ENCODE data around the gene PCDH15. TPM values are rescaled to one million over a fixed set of nuclear protein-coding genes. Genes with fewer than 3 reads are reported as not detected.

PCDH15 gene
- total RNA-seq, 1 experiment from 2014 or later, result 0.61 TPM

- Mint-ChIP-seq H3K4me3 (no peak overlapping the region), H3K4me1 (peaks cover 0 to 2% of the 10 kb centered on the region in 2 experiments; a peak in 1 of 4 replicates), H3K27me3 (ENCODE audit: low read depth) (no peaks in the 10 kb centered on the region), H3K27ac (no peak overlapping the region), H3K36me3 (ENCODE audit: insufficient read depth in 1 of 3, low read depth in 3 of 3) (peaks cover 0 to 5% (median 0%) of the 10 kb centered on the region in 3 experiments; a peak in 4 of 7 replicates), H3K9me3 (peaks cover 3 to 8% of the 10 kb centered on the region in 2 experiments; a peak in 4 of 5 replicates)
- H3K23me2 ChIP-seq (ENCODE audit: insufficient read length, low read depth, low read length, poor library complexity, severe bottlenecking), result no peaks in the 10 kb centered on the region
- no peak overlapping the region for H4K5ac ChIP-seq (ENCODE audit: insufficient read length, low read depth, low read length)
- WGBS (ENCODE audit: extremely low coverage, insufficient read length, low lambda C conversion rate), result no CpG with 5 or more reads among the region's 3 CpGs
- H2BK120ac ChIP-seq (ENCODE audit: low read depth, low read length, poor library complexity, severe bottlenecking), result no peak overlapping the region
- no peak overlapping the region for H2AFZ ChIP-seq (ENCODE audit: low read length)
- no peak for TF ChIP-seq CTCF (conservative IDR thresholded peaks at IDR 0.05)
- H3K14ac ChIP-seq (ENCODE audit: insufficient read depth, low read length), result no peak overlapping the region
- H3K27ac ChIP-seq (ENCODE audit: insufficient read length, low read depth, low read length), result no peak overlapping the region
- no peak overlapping the region for H2BK20ac ChIP-seq (ENCODE audit: low read depth, low read length, poor library complexity, severe bottlenecking)
- H4K20me1 ChIP-seq (ENCODE audit: control insufficient read depth, insufficient read depth, insufficient read length), result no peaks in the 10 kb centered on the region
- H4K91ac ChIP-seq (ENCODE audit: insufficient read length, low read depth, low read length), result no peak overlapping the region
- H3K4ac ChIP-seq (ENCODE audit: low read depth, low read length), result no peak overlapping the region
- no peak overlapping the region for H3K23ac ChIP-seq (ENCODE audit: insufficient read length, low read depth, low read length)
- DNase-seq, result no peak
- no peak overlapping the region for H2AK5ac ChIP-seq (ENCODE audit: insufficient read length, low read length)
- H2BK15ac ChIP-seq (ENCODE audit: low read depth, low read length), result no peak overlapping the region
- H3K4me1 ChIP-seq (ENCODE audit: insufficient read depth, low read length), result no peaks in the 10 kb centered on the region
- no peaks in the 10 kb centered on the region for H3K9me3 ChIP-seq (ENCODE audit: control insufficient read depth, low read depth, low read length)
- no peak overlapping the region for H3K18ac ChIP-seq (ENCODE audit: insufficient read length, low read depth, low read length)
- no peak overlapping the region for H3K4me2 ChIP-seq (ENCODE audit: insufficient read depth, insufficient read length, low read length)
- no peaks in the 10 kb centered on the region for H3K27me3 ChIP-seq (ENCODE audit: insufficient read depth, low read length)
- no peak overlapping the region for H2BK12ac ChIP-seq (ENCODE audit: insufficient read length, low read depth, low read length)
- H3K9ac ChIP-seq (ENCODE audit: extremely low read depth, insufficient read length, low read length), result no peak overlapping the region
- H3K79me1 ChIP-seq (ENCODE audit: insufficient read depth, low read depth, low read length, poor library complexity, severe bottlenecking), result no peaks in the 10 kb centered on the region
- no peak overlapping the region for H4K8ac ChIP-seq (replicated peaks; ENCODE audit: insufficient read length, low read depth, low read length)
- H2BK5ac ChIP-seq (ENCODE audit: insufficient read length, low read length), result no peak overlapping the region
- no peak overlapping the region for H3T11ph ChIP-seq (ENCODE audit: low read length)
- no peak overlapping the region for H3K56ac ChIP-seq (ENCODE audit: insufficient read length, low read depth, low read length)
- H3K79me2 ChIP-seq (ENCODE audit: insufficient read depth, low read length), result no peaks in the 10 kb centered on the region
These were observed 675.8 kb downstream of the PCDH15 start for GRCh38 chr10:54125098-54125747.

All from H9 (cell line).